B cell (primary cell): ENCODE results near the gene COL9A3. TPM values are rescaled to one million over a fixed set of nuclear protein-coding genes. Genes with fewer than 3 reads are reported as not detected.

Source experiments
- ATAC-seq: fragments of 200-7000 bp; cut with Tn5 transposase; one replicate; pipeline ENCODE4 v1.10.0; 2021; ENCODE audit warnings: low read depth, mild to moderate bottlenecking, moderate number of reproducible peaks, moderate library complexity
- CTCF ChIA-PET: fragments of 350-600 bp; sonication (Branson Sonifier 250); formaldehyde crosslinking; loops from one replicate; lab custom pipeline; 2021; ENCODE audit warnings: antibody characterized with exemption, inconsistent platforms; lab: Charles Lee
- POLR2A ChIA-PET: fragments of 350-600 bp; sonication (Branson Sonifier 250); formaldehyde crosslinking; loops from one replicate; lab custom pipeline; 2021; ENCODE audit warnings: antibody characterized with exemption; lab: Charles Lee
- DNase-seq: peaks from one replicate; pipeline ENCODE4 v3.0.0; 2013
- H2AFZ ChIP-seq: 2 replicates; pipeline ENCODE4 v1.6.1; 2012; ENCODE audit warnings: mild to moderate bottlenecking, low read depth, low read length; ENCODE audit not compliant: insufficient read depth, poor library complexity, severe bottlenecking
- H3K27ac ChIP-seq, 2 donors: 1 replicate in 1 of 2; 2 replicates in 1 of 2; pipeline ENCODE4 v1.5.1; 2012 to 2013; ENCODE audit warnings: low read length in 2 of 2, mild to moderate bottlenecking in 2 of 2, moderate library complexity in 1 of 2
- H3K27me3 ChIP-seq, 4 experiments: fragments of 200-600 bp in 1 of 4; sonication (generic) in 1 of 4; replicated peaks in 1 of 4; 1 replicate in 2 of 4; 2 replicates in 2 of 4; pipeline versions ENCODE4 v1.6.1 to v1.7.0; 2013 to 2016; ENCODE audit warnings: low read length in 3 of 4, mild to moderate bottlenecking in 2 of 4, mixed read lengths in 1 of 4, moderate library complexity in 1 of 4; ENCODE audit not compliant: insufficient read depth in 4 of 4, control insufficient read depth in 3 of 4; ENCODE audit errors: control extremely low read depth in 1 of 4
- H3K36me3 ChIP-seq, 2 experiments: replicated peaks in 1 of 2; 1 replicate in 1 of 2; 2 replicates in 1 of 2; pipeline versions ENCODE4 v1.6.1 to v1.7.1; 2013; ENCODE audit warnings: low read length in 1 of 2; ENCODE audit not compliant: insufficient read depth in 2 of 2, control insufficient read depth in 1 of 2; ENCODE audit errors: control extremely low read depth in 1 of 2, extremely low read depth in 1 of 2
- H3K4me1 ChIP-seq, 2 donors: fragments of 200-600 bp in 1 of 2; sonication (generic) in 1 of 2; 1 replicate in 1 of 2; 2 replicates in 1 of 2; pipeline versions ENCODE4 v1.5.1 to v1.6.1; 2013 to 2017; ENCODE audit warnings: low read length in 2 of 2; ENCODE audit not compliant: control insufficient read depth in 2 of 2, insufficient read depth in 2 of 2
- H3K4me2 ChIP-seq: replicated peaks from 2 replicates; pipeline ENCODE3; 2012; ENCODE audit warnings: mild to moderate bottlenecking, low read depth, low read length; ENCODE audit not compliant: poor library complexity, severe bottlenecking
- H3K4me3 ChIP-seq, 5 experiments: fragments of 200-600 bp in 1 of 5; sonication (generic) in 1 of 5; 1 replicate in 3 of 5; 2 replicates in 2 of 5; pipeline versions ENCODE4 v1.5.1 to v1.7.0; 2011 to 2016; ENCODE audit warnings: low read length in 4 of 5, mild to moderate bottlenecking in 4 of 5, low read depth in 2 of 5, control low read depth in 1 of 5, moderate library complexity in 1 of 5; ENCODE audit not compliant: insufficient read depth in 1 of 5; ENCODE audit errors: control extremely low read depth in 1 of 5, extremely low read depth in 1 of 5
- H3K79me2 ChIP-seq: fragments of 200-600 bp; sonication (generic); one replicate; pipeline ENCODE4 v1.6.0; 2016; ENCODE audit warnings: low read length; ENCODE audit not compliant: control insufficient read depth, insufficient read depth
- H3K9ac ChIP-seq: fragments of 200-600 bp; sonication (generic); 2 replicates; pipeline ENCODE4 v1.6.1; 2017; ENCODE audit warnings: mild to moderate bottlenecking, low read length, moderate library complexity
- H3K9me3 ChIP-seq, 3 donors: one replicate each; pipeline versions ENCODE4 v1.6.1 to v1.7.1; 2013; ENCODE audit warnings: low read length in 2 of 3; ENCODE audit not compliant: control insufficient read depth in 2 of 3, insufficient read depth in 1 of 3; ENCODE audit errors: control extremely low read depth in 1 of 3
- H4K20me1 ChIP-seq: 2 replicates; pipeline ENCODE4 v1.6.0; 2012; ENCODE audit warnings: mild to moderate bottlenecking, low read length; ENCODE audit not compliant: insufficient read depth, control insufficient read depth, poor library complexity, severe bottlenecking
- H3K27ac Mint-ChIP-seq: one replicate; pipeline ENCODE4 v1.8.0; 2021; ENCODE audit warnings: mixed read lengths
- H3K27me3 Mint-ChIP-seq: one replicate; pipeline ENCODE4 v1.8.0; 2021; ENCODE audit warnings: mixed read lengths
- H3K4me1 Mint-ChIP-seq: one replicate; pipeline ENCODE4 v1.8.0; 2021; ENCODE audit warnings: mixed read lengths
- H3K4me3 Mint-ChIP-seq: one replicate; pipeline ENCODE4 v1.8.0; 2021; ENCODE audit warnings: mixed read lengths
- H3K9me3 Mint-ChIP-seq: one replicate; pipeline ENCODE4 v1.8.0; 2022; ENCODE audit warnings: mixed read lengths; ENCODE audit not compliant: insufficient read depth
- CTCF ChIP-seq: fragments of 200-600 bp; IDR thresholded peaks from one replicate; pipeline ENCODE4 v1.8.0; 2022; ENCODE audit warnings: antibody characterized with exemption, mild to moderate bottlenecking
- EZH2 ChIP-seq: IDR thresholded peaks from 2 replicates; pipeline ENCODE4 v1.6.1; 2012; ENCODE audit warnings: borderline replicate concordance, low read depth, mild to moderate bottlenecking, moderate library complexity, low read length; ENCODE audit not compliant: insufficient read depth, poor library complexity, severe bottlenecking
- WGBS: methylation state at CpG from one replicate; pipeline ENCODE4 v1.1.5; 2013; ENCODE audit warnings: missing lambda C conversion rate; ENCODE audit not compliant: insufficient coverage; 5-methylcytosine and 5-hydroxymethylcytosine counted together
- intact Hi-C: fragments of 100-400 bp; cut with micrococcal nuclease; formaldehyde crosslinking; loops from one replicate; pipeline ENCODE4 v1.10.0; 2022
- polyA plus RNA-seq: library from polyadenylated mRNA; depleted of rRNA; stranded (reverse); fragments of >200 nt; gene quantifications from 2 replicates; pipeline ENCODE4 v1.2.3, GENCODE V29; 2012
- total RNA-seq, 2 donors: library from RNA; stranded (reverse); fragments of 120-200 nt in 1 of 2; gene quantifications; 1 replicate in 1 of 2; 2 replicates in 1 of 2; pipeline versions ENCODE4 v1.2.3 to v1.2.4, GENCODE V29; 2013 to 2022

Gene COL9A3
- total and polyA plus RNA-seq, 2 donors (not counting 1 experiment from before 2014, with no cell fraction given) = 10.7 to 96.3 TPM

GRCh38 chr20:62792940-62793756, 23.7 kb upstream of the COL9A3 start:
- Mint-ChIP-seq H3K4me1 (peaks cover 34% of the 10 kb centered on the region), H3K27ac (peak overlapping the region; percentile 64), H3K9me3 (no peaks in the 10 kb centered on the region), H3K27me3 (no peaks in the 10 kb centered on the region), H3K4me3 (peak overlapping the region; percentile 77)
- Histone ChIP-seq H3K9ac (peak overlapping the region; percentile 64), H3K79me2 (peaks cover 8% of the 10 kb centered on the region), H3K9me3 (no peaks in the 10 kb centered on the region), H2AFZ (no peak overlapping the region), H3K4me2 (peak overlapping the region; percentile 98), H4K20me1 (peaks cover 9% of the 10 kb centered on the region), H3K27ac (peak overlapping the region; percentile 91 to 93), H3K4me3 (peak overlapping the region in 1 of 5 experiments; percentile 40), H3K27me3 (no peaks in the 10 kb centered on the region), H3K36me3 (no peaks in the 10 kb centered on the region), H3K4me1 (peaks cover 14 to 45% of the 10 kb centered on the region in 2 donors)
- ChIA-PET POLR2A (interaction anchor here (0.6 to 2.5 kb wide), 11 partner anchors 11 to 455 kb away, joined by 3 to 28 read pairs (median 5); partner anchors contain the start of genes OGFR and SLCO4A1), CTCF (interaction anchor here (0.8 to 3.3 kb wide), 21 partner anchors 12 to 293 kb away, joined by 3 to 18 read pairs (median 9); partner anchors contain the start of gene OGFR)
- WGBS = 88% methylated on average over 20 of the region's 22 CpGs
- TF ChIP-seq CTCF (peak; percentile 7), EZH2 (no peak)
- ATAC-seq = no peak
- peak; percentile 66 for DNase-seq
- intact Hi-C loops = loop anchor here (2.0 to 10.0 kb wide), 5 partner anchors 69 to 556 kb away; partner anchors contain the start of genes CABLES2, OSBPL2, RPS21 and SLC17A9
